Measurements from ENCODE around the gene MGAT3. TPM values are rescaled to one million over a fixed set of nuclear protein-coding genes. Genes with fewer than 3 reads are reported as not detected.
A peak's percentile ranks its signal among the peaks of the same experiment; 100 is the strongest.

MGAT3 gene
- total RNA-seq, 2 donors from 2014 or later = 8.9 to 19.1 TPM

- Histone ChIP-seq H3K9me3 (no peaks in the 10 kb centered on the region), H3K36me3 (no peaks in the 10 kb centered on the region), H3K27me3 (no peaks in the 10 kb centered on the region), H3K4me3 (no peak overlapping the region), H3K9ac (ENCODE audit: low read depth in 2 of 2, low read length in 2 of 2) (no peak overlapping the region), H3K4me1 (no peaks in the 10 kb centered on the region), H3K27ac (no peak overlapping the region)
- no peak for DNase-seq
- intact Hi-C loops (cut with DNase I) = no loop called here
- TF ChIP-seq, protein P1, sequence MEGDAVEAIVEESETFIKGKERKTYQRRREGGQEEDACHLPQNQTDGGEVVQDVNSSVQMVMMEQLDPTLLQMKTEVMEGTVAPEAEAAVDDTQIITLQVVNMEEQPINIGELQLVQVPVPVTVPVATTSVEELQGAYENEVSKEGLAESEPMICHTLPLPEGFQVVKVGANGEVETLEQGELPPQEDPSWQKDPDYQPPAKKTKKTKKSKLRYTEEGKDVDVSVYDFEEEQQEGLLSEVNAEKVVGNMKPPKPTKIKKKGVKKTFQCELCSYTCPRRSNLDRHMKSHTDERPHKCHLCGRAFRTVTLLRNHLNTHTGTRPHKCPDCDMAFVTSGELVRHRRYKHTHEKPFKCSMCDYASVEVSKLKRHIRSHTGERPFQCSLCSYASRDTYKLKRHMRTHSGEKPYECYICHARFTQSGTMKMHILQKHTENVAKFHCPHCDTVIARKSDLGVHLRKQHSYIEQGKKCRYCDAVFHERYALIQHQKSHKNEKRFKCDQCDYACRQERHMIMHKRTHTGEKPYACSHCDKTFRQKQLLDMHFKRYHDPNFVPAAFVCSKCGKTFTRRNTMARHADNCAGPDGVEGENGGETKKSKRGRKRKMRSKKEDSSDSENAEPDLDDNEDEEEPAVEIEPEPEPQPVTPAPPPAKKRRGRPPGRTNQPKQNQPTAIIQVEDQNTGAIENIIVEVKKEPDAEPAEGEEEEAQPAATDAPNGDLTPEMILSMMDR (IDR thresholded peaks at IDR 0.05) = no peak
These were observed 13.4 kb upstream of the MGAT3 start for GRCh38 chr22:39443398-39443797.

DNA sequence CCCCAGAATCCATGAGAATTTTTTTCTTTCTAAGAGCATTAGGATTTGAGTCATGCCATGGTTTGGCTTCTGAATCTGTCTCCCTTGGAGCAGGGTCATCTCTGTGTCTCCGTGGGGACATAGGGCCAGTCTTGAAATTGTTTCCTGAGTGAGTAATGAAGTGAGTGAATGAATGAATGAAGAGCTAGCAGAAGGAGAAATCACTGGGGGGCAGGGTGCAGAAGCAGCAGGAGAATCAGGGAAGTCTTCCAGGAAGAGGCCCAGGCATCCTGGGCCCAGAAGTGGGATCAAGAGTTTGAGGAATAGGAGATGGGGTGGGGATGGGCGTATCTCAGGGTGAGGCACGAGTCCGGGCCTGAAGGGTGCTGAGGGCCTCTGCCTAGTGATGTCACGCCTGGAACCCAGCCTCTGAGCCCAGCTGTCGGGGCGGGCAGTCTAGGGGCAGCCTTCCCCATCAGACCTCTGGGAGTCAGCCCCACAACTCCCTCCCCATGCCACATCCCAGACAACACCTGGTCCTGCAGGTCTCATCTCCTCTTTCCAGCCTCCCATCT is 12.5 kb upstream of the MGAT3 start:
- no peak overlapping the region for H3K27ac ChIP-seq
- no peak overlapping the region for H3K9ac ChIP-seq (ENCODE audit: low read depth in 2 of 2, low read length in 2 of 2)
- H3K36me3 ChIP-seq = no peaks in the 10 kb centered on the region
- intact Hi-C loops (cut with DNase I) = no loop called here
- no peak for DNase-seq
- H3K27me3 ChIP-seq = no peaks in the 10 kb centered on the region
- H3K9me3 ChIP-seq = no peaks in the 10 kb centered on the region
- no peaks in the 10 kb centered on the region for H3K4me1 ChIP-seq
- no peak overlapping the region for H3K4me3 ChIP-seq
- TF ChIP-seq, protein P1 (IDR thresholded peaks at IDR 0.05) = no peak

DNA sequence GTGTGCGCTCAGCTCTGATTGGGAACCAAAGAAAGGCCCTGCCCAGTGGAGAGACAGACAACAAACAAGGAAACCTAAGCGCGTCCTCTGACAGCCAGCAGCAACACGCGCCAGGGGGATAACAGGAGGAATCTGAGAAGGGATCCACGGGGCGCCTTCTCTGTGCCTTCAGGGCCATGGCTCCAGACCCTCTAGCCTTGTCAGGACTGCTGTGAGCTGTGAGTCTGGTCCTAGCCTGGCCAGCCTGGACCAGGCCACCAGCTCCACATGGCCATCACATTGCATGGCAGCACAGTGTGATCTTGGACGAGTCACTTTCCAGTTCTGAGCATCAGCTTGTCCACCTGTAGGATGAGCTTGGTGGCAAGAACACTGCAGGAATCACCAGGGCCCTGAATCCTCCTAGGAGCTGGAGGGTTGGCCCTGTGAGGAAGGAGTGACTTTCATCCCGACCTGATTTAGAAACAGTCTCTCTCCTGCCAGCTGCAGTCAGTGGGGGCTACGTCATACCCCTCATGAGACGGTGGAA is 11.8 kb upstream of the MGAT3 start:
- DNase-seq = no peak
- TF ChIP-seq, protein P1 (IDR thresholded peaks at IDR 0.05) = no peak
- Histone ChIP-seq H3K27ac (no peak overlapping the region), H3K9me3 (no peaks in the 10 kb centered on the region), H3K36me3 (no peaks in the 10 kb centered on the region), H3K27me3 (no peaks in the 10 kb centered on the region), H3K4me1 (no peaks in the 10 kb centered on the region), H3K9ac (ENCODE audit: low read depth in 2 of 2, low read length in 2 of 2) (no peak overlapping the region), H3K4me3 (no peak overlapping the region)
- intact Hi-C loops (cut with DNase I) = no loop called here

GRCh38 chr22:39445678-39446077 is 11.1 kb upstream of the MGAT3 start:
- H3K4me1 ChIP-seq = no peaks in the 10 kb centered on the region
- no peaks in the 10 kb centered on the region for H3K27me3 ChIP-seq
- TF ChIP-seq, protein P1 (IDR thresholded peaks at IDR 0.05) = no peak
- H3K4me3 ChIP-seq = no peak overlapping the region
- no peaks in the 10 kb centered on the region for H3K36me3 ChIP-seq
- intact Hi-C loops (cut with DNase I) = no loop called here
- H3K9ac ChIP-seq (ENCODE audit: low read depth in 2 of 2, low read length in 2 of 2) = no peak overlapping the region
- no peak overlapping the region for H3K27ac ChIP-seq
- H3K9me3 ChIP-seq = no peaks in the 10 kb centered on the region
- DNase-seq = no peak

- H3K9me3 ChIP-seq = no peaks in the 10 kb centered on the region
- TF ChIP-seq, protein P1 (IDR thresholded peaks at IDR 0.05) = no peak
- peak; percentile 62 for DNase-seq
- H3K4me1 ChIP-seq = no peaks in the 10 kb centered on the region
- H3K27me3 ChIP-seq = no peaks in the 10 kb centered on the region
- intact Hi-C loops (cut with DNase I) = no loop called here
- no peak overlapping the region for H3K27ac ChIP-seq
- peak overlapping the region in 1 of 2 donors; percentile 24 for H3K9ac ChIP-seq (ENCODE audit: low read depth in 2 of 2, low read length in 2 of 2)
- H3K36me3 ChIP-seq = no peaks in the 10 kb centered on the region
- H3K4me3 ChIP-seq = no peak overlapping the region
These were observed 10.5 kb upstream of the MGAT3 start for GRCh38 chr22:39446239-39446721.

Data from colonic mucosa (tissue), 4 donors.